ENCODE measurements around the gene ZNF682.

DNA sequence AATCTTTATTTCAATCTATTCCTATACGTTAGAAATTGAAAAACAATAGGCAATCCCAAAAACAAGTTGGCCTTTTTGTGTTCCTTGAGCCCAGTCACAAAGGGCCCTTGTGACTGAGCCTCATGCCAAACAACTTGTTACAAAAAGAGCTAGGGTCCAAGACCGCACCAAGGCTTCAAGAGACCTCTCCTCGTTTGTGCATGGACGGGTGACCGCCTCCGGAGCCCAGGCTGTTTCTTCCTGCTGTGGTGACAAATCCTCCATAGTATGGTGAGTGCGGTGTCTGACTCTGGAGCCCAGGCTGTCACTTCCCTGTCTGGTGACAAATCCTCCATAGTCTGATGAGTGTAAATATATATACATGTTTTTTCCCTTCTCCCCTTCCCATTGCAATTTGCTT is 74.9 kb downstream of the ZNF682 start:
- TF ChIP-seq POLR2A (IDR thresholded peaks at IDR 0.05): no peak
- TF ChIP-seq, protein P1, sequence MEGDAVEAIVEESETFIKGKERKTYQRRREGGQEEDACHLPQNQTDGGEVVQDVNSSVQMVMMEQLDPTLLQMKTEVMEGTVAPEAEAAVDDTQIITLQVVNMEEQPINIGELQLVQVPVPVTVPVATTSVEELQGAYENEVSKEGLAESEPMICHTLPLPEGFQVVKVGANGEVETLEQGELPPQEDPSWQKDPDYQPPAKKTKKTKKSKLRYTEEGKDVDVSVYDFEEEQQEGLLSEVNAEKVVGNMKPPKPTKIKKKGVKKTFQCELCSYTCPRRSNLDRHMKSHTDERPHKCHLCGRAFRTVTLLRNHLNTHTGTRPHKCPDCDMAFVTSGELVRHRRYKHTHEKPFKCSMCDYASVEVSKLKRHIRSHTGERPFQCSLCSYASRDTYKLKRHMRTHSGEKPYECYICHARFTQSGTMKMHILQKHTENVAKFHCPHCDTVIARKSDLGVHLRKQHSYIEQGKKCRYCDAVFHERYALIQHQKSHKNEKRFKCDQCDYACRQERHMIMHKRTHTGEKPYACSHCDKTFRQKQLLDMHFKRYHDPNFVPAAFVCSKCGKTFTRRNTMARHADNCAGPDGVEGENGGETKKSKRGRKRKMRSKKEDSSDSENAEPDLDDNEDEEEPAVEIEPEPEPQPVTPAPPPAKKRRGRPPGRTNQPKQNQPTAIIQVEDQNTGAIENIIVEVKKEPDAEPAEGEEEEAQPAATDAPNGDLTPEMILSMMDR (IDR thresholded peaks at IDR 0.05): no peak
